HFF-Myc (cell line): ENCODE measurements around the gene CDH22.

ENCODE experiments used
- DNase-seq: peaks from one replicate; pipeline ENCODE4 v3.0.0-alpha.2; 2011; ENCODE audit warnings: low read depth; ENCODE audit errors: extremely low read depth
- H3K4me3 ChIP-seq: replicated peaks from 2 replicates; pipeline ENCODE4 v1.5.1; 2011; ENCODE audit warnings: low read depth, mild to moderate bottlenecking, control low read depth, low read length
- TF ChIP-seq, protein P1 (sequence below): IDR thresholded peaks from 2 replicates; pipeline ENCODE4 v1.5.1; 2012; ENCODE audit warnings: mild to moderate bottlenecking, low read depth, low read length, control low read depth; ENCODE audit errors: missing control alignments

The CDH22 gene

DNA sequence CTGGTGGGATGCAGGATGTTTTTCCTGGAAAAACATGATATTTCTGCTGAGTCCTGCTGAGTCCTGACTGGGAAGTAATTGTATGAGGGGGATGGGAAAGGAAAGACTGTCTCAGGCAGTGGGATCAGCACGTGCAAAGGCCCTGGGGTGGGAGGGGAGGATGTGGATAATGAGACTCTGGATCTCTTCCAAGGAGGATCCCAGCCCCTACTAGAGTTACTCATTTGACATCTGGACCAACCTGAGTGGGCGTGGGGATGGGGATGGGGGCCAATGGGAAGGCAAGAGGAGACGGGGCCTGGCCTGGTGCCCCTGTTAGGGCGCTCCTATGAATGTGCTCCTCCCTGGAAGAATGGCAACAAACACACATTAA is 117.1 kb downstream of the CDH22 start:
- H3K4me3 ChIP-seq: no peak overlapping the region
- TF ChIP-seq, protein P1, sequence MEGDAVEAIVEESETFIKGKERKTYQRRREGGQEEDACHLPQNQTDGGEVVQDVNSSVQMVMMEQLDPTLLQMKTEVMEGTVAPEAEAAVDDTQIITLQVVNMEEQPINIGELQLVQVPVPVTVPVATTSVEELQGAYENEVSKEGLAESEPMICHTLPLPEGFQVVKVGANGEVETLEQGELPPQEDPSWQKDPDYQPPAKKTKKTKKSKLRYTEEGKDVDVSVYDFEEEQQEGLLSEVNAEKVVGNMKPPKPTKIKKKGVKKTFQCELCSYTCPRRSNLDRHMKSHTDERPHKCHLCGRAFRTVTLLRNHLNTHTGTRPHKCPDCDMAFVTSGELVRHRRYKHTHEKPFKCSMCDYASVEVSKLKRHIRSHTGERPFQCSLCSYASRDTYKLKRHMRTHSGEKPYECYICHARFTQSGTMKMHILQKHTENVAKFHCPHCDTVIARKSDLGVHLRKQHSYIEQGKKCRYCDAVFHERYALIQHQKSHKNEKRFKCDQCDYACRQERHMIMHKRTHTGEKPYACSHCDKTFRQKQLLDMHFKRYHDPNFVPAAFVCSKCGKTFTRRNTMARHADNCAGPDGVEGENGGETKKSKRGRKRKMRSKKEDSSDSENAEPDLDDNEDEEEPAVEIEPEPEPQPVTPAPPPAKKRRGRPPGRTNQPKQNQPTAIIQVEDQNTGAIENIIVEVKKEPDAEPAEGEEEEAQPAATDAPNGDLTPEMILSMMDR: no peak
- DNase-seq: no peak

DNA sequence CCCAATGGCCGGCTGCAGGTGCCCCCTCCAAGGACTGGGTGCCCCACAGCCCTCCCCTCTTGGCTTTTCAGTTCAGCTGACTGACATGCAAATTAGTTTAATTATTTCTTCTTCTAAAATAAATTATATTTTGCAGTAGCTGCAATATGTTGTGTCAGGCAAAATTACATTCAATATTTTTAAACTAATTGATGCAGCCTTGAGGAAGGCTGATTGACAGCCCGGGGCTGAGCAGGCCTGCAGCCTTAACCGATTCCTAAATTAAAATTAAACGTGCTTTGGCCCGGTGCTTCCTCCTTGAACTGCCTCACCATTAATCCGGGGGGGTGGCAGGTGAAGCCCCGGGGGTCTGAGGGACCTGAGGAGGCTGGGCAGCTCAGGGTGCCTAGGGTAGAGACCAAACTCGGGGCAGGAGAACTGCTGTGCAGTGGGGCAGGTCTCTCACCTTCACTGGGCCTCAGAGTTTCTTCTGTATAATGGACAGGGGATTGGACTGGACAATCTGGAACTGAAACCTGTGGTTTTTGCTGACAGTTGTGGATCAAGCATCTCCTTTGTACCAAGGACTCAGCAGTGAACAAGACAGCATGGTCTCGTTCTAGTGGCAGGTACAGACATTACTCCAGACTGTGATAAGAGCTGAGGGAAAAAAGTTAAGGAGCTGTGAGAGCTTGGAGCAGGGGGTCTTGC is 117.7 kb downstream of the CDH22 start:
- H3K4me3 ChIP-seq: no peak overlapping the region
- TF ChIP-seq, protein P1: no peak
- no peak for DNase-seq

DNA sequence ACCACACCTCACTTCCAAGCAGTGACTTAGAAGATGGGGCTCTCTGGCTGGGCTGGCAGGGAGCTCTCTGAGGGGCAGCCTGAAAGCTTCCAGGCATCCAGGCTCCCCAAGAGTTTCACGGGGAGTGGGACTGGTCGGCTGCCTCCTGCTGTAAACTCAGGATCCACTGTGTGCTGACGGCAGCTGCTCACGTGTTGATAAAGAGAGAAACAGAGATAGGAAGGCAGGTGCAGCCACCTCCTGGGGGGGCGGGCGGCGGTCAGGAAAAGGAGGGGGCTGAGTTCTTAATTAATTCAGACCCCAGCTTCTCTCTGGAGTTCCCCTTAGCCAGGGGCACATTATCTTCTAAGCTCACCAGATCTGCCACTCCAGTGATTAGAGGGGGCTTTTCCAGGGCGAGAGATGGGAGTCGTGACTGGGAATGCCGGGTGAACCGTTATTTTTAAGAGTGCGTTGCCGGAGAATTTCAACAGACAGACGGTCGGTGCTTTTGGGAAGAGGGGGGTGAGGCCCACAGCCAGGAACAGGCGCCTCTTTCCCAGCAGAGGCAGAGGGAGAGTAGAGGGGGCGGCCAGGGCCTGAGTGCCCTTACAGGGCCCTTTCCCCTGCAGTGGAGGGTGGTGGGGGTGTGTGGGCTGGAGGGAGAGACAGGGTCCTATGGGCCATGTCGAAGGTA is 119.3 kb downstream of the CDH22 start:
- no peak for DNase-seq
- TF ChIP-seq, protein P1: no peak
- H3K4me3 ChIP-seq: no peak overlapping the region

DNA sequence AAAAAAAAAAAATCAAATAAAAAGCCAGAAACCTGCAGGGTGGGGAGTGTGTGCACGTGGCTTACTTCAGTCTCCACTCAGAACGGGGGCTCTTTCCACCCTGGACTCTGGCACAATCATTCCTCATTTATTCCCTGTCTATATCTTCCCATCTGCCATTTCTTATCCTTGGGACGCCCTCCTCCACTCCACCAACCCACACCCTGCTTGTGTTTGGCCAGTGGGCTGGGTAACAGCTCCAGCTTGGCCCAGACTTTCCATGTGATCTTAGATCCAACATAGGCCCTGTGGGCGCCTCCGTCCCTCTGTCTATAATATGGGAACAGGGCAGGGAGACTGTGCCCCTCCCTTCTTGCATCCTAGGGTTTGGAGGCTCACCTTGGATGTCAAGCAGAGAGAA is 122.1 kb downstream of the CDH22 start:
- TF ChIP-seq, protein P1: no peak
- H3K4me3 ChIP-seq: no peak overlapping the region
- DNase-seq: no peak

DNA sequence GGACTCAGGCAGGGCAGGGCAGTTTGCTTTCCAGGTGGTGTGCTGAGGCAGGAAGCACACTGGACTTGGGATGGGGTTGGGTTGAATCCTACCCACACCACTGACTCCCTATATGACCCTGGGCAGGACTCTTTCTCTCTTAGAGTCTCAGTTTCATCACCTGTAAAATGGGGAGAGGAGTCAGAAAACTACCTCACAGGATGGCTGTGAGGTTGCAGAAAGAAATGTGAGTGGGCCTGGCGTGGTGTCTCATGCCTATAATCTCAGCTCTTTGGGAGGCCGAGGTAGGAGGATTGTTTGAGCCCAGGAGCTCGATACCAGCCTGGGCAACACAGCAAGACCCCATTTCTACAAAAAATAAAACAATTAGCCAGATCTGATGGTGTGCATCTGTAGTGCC is 122.9 kb downstream of the CDH22 start:
- TF ChIP-seq, protein P1: no peak
- DNase-seq: no peak
- no peak overlapping the region for H3K4me3 ChIP-seq

DNA sequence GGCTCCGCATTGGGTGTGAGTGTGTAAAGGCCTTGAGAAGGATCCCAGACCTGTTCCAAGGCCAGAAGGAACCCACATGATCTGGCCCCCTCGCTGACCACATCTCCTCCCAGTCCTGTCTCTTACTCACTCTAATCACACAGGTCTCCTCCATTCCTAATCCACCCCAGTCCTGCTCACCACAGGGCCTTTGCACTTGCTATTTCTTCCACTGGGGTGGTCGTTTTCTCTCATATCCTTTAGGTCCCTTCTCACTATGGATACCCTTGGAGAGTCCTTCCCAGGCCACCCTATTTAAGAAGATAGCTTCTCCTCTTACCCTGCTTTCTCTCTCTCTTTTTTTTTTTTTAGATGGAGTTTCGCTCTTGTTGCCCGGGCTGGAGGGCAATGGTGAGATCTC is 124.5 kb downstream of the CDH22 start:
- TF ChIP-seq, protein P1: no peak
- no peak for DNase-seq
- no peak overlapping the region for H3K4me3 ChIP-seq
